Nephron progenitor cell (in vitro differentiated cells): ENCODE measurements around the gene TMA7B.

ENCODE experiments used
- DNase-seq: peaks from one replicate; pipeline ENCODE4 v3.0.0; 2021
- H3K27ac Mint-ChIP-seq: 2 replicates; pipeline ENCODE4 v1.8.0; 2021; ENCODE audit warnings: mild to moderate bottlenecking, moderate library complexity, mixed read lengths
- H3K27me3 Mint-ChIP-seq: 2 replicates; pipeline ENCODE4 v1.8.0; 2021; ENCODE audit warnings: mild to moderate bottlenecking, low read depth, mixed read lengths; ENCODE audit not compliant: poor library complexity
- H3K36me3 Mint-ChIP-seq: 2 replicates; pipeline ENCODE4 v1.8.0; 2021; ENCODE audit warnings: low read depth, mixed read lengths
- H3K4me1 Mint-ChIP-seq: 2 replicates; pipeline ENCODE4 v1.8.0; 2021; ENCODE audit warnings: mixed read lengths
- H3K4me3 Mint-ChIP-seq: 2 replicates; pipeline ENCODE4 v1.8.0; 2021; ENCODE audit warnings: mild to moderate bottlenecking, moderate library complexity, mixed read lengths
- H3K9me3 Mint-ChIP-seq: 2 replicates; pipeline ENCODE4 v1.8.0; 2021; ENCODE audit warnings: mild to moderate bottlenecking, moderate library complexity, mixed read lengths
- CTCF ChIP-seq: fragments of 200-600 bp; sonication (generic); IDR thresholded peaks from 2 replicates; pipeline ENCODE4 v1.5.0; 2021; ENCODE audit warnings: antibody characterized with exemption

The TMA7B gene

GRCh38 chr22:39915295-39915726 lies 44.9 kb upstream of the TMA7B start:
- H3K27me3 Mint-ChIP-seq: peaks cover 14% of the 10 kb centered on the region

GRCh38 chr22:39916496-39916895 lies 43.7 kb upstream of the TMA7B start:
- H3K27ac Mint-ChIP-seq: no peak overlapping the region
- peaks cover 55% of the 10 kb centered on the region for H3K4me1 Mint-ChIP-seq
- H3K4me3 Mint-ChIP-seq: no peak overlapping the region
- H3K9me3 Mint-ChIP-seq: no peaks in the 10 kb centered on the region
- H3K27me3 Mint-ChIP-seq: peaks cover 14% of the 10 kb centered on the region
- TF ChIP-seq CTCF: no peak
- no peak for DNase-seq
- H3K36me3 Mint-ChIP-seq: no peaks in the 10 kb centered on the region

More at GRCh38 chr22:39915295-39915726, 44.9 kb upstream of the TMA7B start:
- Mint-ChIP-seq H3K9me3 (no peaks in the 10 kb centered on the region), H3K36me3 (no peaks in the 10 kb centered on the region), H3K4me3 (no peak overlapping the region), H3K27ac (peak overlapping the region; percentile 62), H3K4me1 (peaks cover 56% of the 10 kb centered on the region)
- no peak for DNase-seq
- TF ChIP-seq CTCF: no peak

GRCh38 chr22:39917197-39917643 lies 43.0 kb upstream of the TMA7B start:
- Mint-ChIP-seq H3K36me3 (no peaks in the 10 kb centered on the region), H3K4me1 (peaks cover 55% of the 10 kb centered on the region), H3K27me3 (peaks cover 13% of the 10 kb centered on the region), H3K4me3 (no peak overlapping the region), H3K9me3 (no peaks in the 10 kb centered on the region), H3K27ac (no peak overlapping the region)
- DNase-seq: no peak
- TF ChIP-seq CTCF: no peak

- peaks cover 59% of the 10 kb centered on the region for H3K4me1 Mint-ChIP-seq
- no peak for TF ChIP-seq CTCF
- no peaks in the 10 kb centered on the region for H3K9me3 Mint-ChIP-seq
- H3K27ac Mint-ChIP-seq: no peak overlapping the region
- H3K36me3 Mint-ChIP-seq: no peaks in the 10 kb centered on the region
- no peak overlapping the region for H3K4me3 Mint-ChIP-seq
- DNase-seq: no peak
- peaks cover 7% of the 10 kb centered on the region for H3K27me3 Mint-ChIP-seq
Observed at GRCh38 chr22:39917776-39918495, 42.3 kb upstream of the TMA7B start.

- Mint-ChIP-seq H3K27ac (no peak overlapping the region), H3K36me3 (no peaks in the 10 kb centered on the region), H3K9me3 (no peaks in the 10 kb centered on the region), H3K27me3 (peaks cover 13% of the 10 kb centered on the region), H3K4me3 (no peak overlapping the region), H3K4me1 (peaks cover 42% of the 10 kb centered on the region)
- DNase-seq: no peak
- TF ChIP-seq CTCF: no peak
Observed at GRCh38 chr22:39920134-39920743, 40.0 kb upstream of the TMA7B start.
